Mesenchymal stem cell (in vitro differentiated cells and primary cell): ENCODE results near the gene PIK3R2. TPM values are rescaled to one million over a fixed set of nuclear protein-coding genes. Genes with fewer than 3 reads are reported as not detected.
"Not testable (repeated sequence)": the region's sequence is repeated elsewhere in the genome, so short reads cannot be mapped to it uniquely, and the experiment has no call there.

ENCODE experiments used
- DNase-seq: peaks from one replicate; pipeline ENCODE4 v3.0.0-alpha.2; 2013
- H2AFZ ChIP-seq: one replicate; pipeline ENCODE4 v1.6.1; 2013; ENCODE audit warnings: low read depth, mild to moderate bottlenecking, control low read depth, inconsistent platforms, low read length, moderate library complexity
- H2AK5ac ChIP-seq: 2 replicates; pipeline ENCODE4 v1.6.1; 2013; ENCODE audit warnings: low read length, moderate library complexity, mild to moderate bottlenecking, inconsistent platforms; ENCODE audit not compliant: severe bottlenecking
- H2BK120ac ChIP-seq: one replicate; pipeline ENCODE4 v1.6.1; 2013; ENCODE audit warnings: low read depth, mild to moderate bottlenecking, inconsistent platforms, low read length, moderate library complexity
- H2BK12ac ChIP-seq, 2 experiments: one replicate each; pipeline ENCODE4 v1.6.1; 2013; ENCODE audit warnings: inconsistent platforms in 2 of 2, low read length in 2 of 2, mild to moderate bottlenecking in 2 of 2, moderate library complexity in 2 of 2, control low read depth in 1 of 2
- H2BK15ac ChIP-seq: one replicate; pipeline ENCODE4 v1.6.1; 2013; ENCODE audit warnings: mild to moderate bottlenecking, low read depth, inconsistent platforms; ENCODE audit not compliant: poor library complexity, severe bottlenecking
- H2BK5ac ChIP-seq: 2 replicates; pipeline ENCODE4 v1.6.1; 2013; ENCODE audit warnings: low read depth, mild to moderate bottlenecking, low read length, control low read depth, inconsistent platforms; ENCODE audit not compliant: poor library complexity, severe bottlenecking
- H3K14ac ChIP-seq, 2 experiments: one replicate each; pipeline ENCODE4 v1.6.1; 2013; ENCODE audit warnings: inconsistent platforms in 2 of 2, low read length in 2 of 2, control low read depth in 1 of 2, mild to moderate bottlenecking in 1 of 2, moderate library complexity in 1 of 2
- H3K18ac ChIP-seq, 2 experiments: one replicate each; pipeline ENCODE4 v1.6.1; 2013; ENCODE audit warnings: inconsistent platforms in 2 of 2, low read length in 2 of 2, control low read depth in 1 of 2, low read depth in 1 of 2, mild to moderate bottlenecking in 1 of 2
- H3K23ac ChIP-seq, 2 experiments: one replicate each; pipeline ENCODE4 v1.6.1; 2013; ENCODE audit warnings: inconsistent platforms in 2 of 2, low read length in 2 of 2, mild to moderate bottlenecking in 2 of 2, moderate library complexity in 2 of 2, control low read depth in 1 of 2
- H3K27ac ChIP-seq: 2 replicates; pipeline ENCODE4 v1.5.1; 2013; ENCODE audit warnings: mild to moderate bottlenecking, moderate library complexity, low read length, control low read depth, inconsistent platforms; ENCODE audit not compliant: poor library complexity, severe bottlenecking
- H3K27me3 ChIP-seq, 2 experiments: 2 replicates each; pipeline versions ENCODE4 v1.6.1 to v1.7.0; 2013; ENCODE audit warnings: low read length in 2 of 2, mild to moderate bottlenecking in 2 of 2, moderate library complexity in 2 of 2, control low read depth in 1 of 2, inconsistent platforms in 1 of 2; ENCODE audit not compliant: control insufficient read depth in 1 of 2, insufficient read depth in 1 of 2
- H3K36me3 ChIP-seq, 2 experiments: 2 replicates each; pipeline versions ENCODE4 v1.6.1 to v1.7.0; 2013; ENCODE audit warnings: low read length in 2 of 2, control low read depth in 1 of 2, inconsistent platforms in 1 of 2, low read depth in 1 of 2, mild to moderate bottlenecking in 1 of 2; ENCODE audit not compliant: insufficient read depth in 2 of 2, control insufficient read depth in 1 of 2
- H3K4ac ChIP-seq, 2 experiments: one replicate each; pipeline ENCODE4 v1.6.1; 2013; ENCODE audit warnings: inconsistent platforms in 2 of 2, low read length in 2 of 2, mild to moderate bottlenecking in 2 of 2, moderate library complexity in 2 of 2, control low read depth in 1 of 2, low read depth in 1 of 2
- H3K4me1 ChIP-seq: 2 replicates; pipeline ENCODE4 v1.6.1; 2013; ENCODE audit warnings: low read depth, low read length, control low read depth; ENCODE audit not compliant: control insufficient read depth, insufficient read depth
- H3K4me2 ChIP-seq: 2 replicates; pipeline ENCODE4 v1.6.1; 2013; ENCODE audit warnings: low read length, mild to moderate bottlenecking, inconsistent platforms; ENCODE audit not compliant: poor library complexity, severe bottlenecking
- H3K4me3 ChIP-seq, 2 experiments: 2 replicates each; pipeline versions ENCODE4 v1.5.1 to v1.7.0; 2013; ENCODE audit warnings: low read length in 2 of 2, mild to moderate bottlenecking in 2 of 2, control low read depth in 1 of 2, low read depth in 1 of 2; ENCODE audit not compliant: insufficient read depth in 1 of 2
- H3K79me1 ChIP-seq: replicated peaks from 2 replicates; pipeline ENCODE4 v1.6.1; 2013; ENCODE audit warnings: mild to moderate bottlenecking, control low read depth, low read length, inconsistent platforms; ENCODE audit not compliant: poor library complexity, severe bottlenecking
- H3K9ac ChIP-seq: 2 replicates; pipeline ENCODE4 v1.7.0; 2013; ENCODE audit warnings: mild to moderate bottlenecking, low read length, moderate library complexity
- H3K9me3 ChIP-seq: 2 replicates; pipeline ENCODE4 v1.7.0; 2013; ENCODE audit warnings: mild to moderate bottlenecking, low read length; ENCODE audit not compliant: control insufficient read depth
- H4K8ac ChIP-seq: one replicate; pipeline ENCODE4 v1.6.1; 2013; ENCODE audit warnings: inconsistent platforms, mild to moderate bottlenecking, low read length, moderate library complexity
- H4K91ac ChIP-seq: one replicate; pipeline ENCODE4 v1.6.1; 2013; ENCODE audit warnings: mild to moderate bottlenecking, low read length, inconsistent platforms
- WGBS: methylation state at CpG from one replicate; pipeline ENCODE4 v1.1.7; 2013; ENCODE audit warnings: mixed read lengths; 5-methylcytosine and 5-hydroxymethylcytosine counted together
- polyA plus RNA-seq, 2 experiments: library from polyadenylated mRNA; stranded (reverse); fragments of 200-250 nt; gene quantifications; one replicate each; pipeline ENCODE4 v1.2.3, GENCODE V29; 2013

PIK3R2 gene
- 83.2 TPM for polyA plus RNA-seq (2013, experiment 1 of 2)
- polyA plus RNA-seq (2013, experiment 2 of 2), result 80.2 TPM

- Histone ChIP-seq H2BK120ac (peak within 1 kb of the TSS; percentile 80), H3K9me3 (no peaks in the 10 kb centered on the region), H4K91ac (peak within 1 kb of the TSS; percentile 70), H3K4me2 (peak within 1 kb of the TSS; percentile 88), H4K8ac (peak within 1 kb of the TSS; percentile 82), H3K9ac (peak within 1 kb of the TSS; percentile 94), H3K4me1 (peaks cover 37% of the 10 kb centered on the region), H3K18ac (peak within 1 kb of the TSS; percentile 91 to 92), H2BK5ac (peak within 1 kb of the TSS; percentile 63), H2BK12ac (peak within 1 kb of the TSS in 1 of 2 experiments; percentile 43), H2AK5ac (no peak within 1 kb of the TSS), H2BK15ac (peak within 1 kb of the TSS; percentile 49), H3K4me3 (peak within 1 kb of the TSS; percentile 87 to 89), H3K36me3 (peaks cover 9 to 44% of the 10 kb centered on the region in 2 experiments), H3K23ac (peak within 1 kb of the TSS in 1 of 2 experiments; percentile 97), H2AFZ (peak within 1 kb of the TSS; percentile 80), H3K79me1 (peaks cover 3% of the 10 kb centered on the region), H3K14ac (peak within 1 kb of the TSS in 1 of 2 experiments; percentile 98), H3K27ac (peak within 1 kb of the TSS; percentile 97), H3K4ac (peak within 1 kb of the TSS; percentile 69 to 94), H3K27me3 (no peaks in the 10 kb centered on the region)
- DNase-seq, result peak; percentile 98
- WGBS, result under 1% methylated on average over 75 of the region's 86 CpGs
These were observed at the start of gene PIK3R2 for GRCh38 chr19:18152817-18153555. Gene PIK3R2, plus strand, starts transcription at chr19:18153163. Its CDS starts 2,717 bp downstream, at chr19:18155880.

- 65% methylated on average over 5 of the region's 5 CpGs for WGBS
- Histone ChIP-seq H2AFZ (peak overlapping the region; percentile 87), H2BK12ac (peak overlapping the region in 1 of 2 experiments; percentile 75)
These were observed 48.2 kb upstream of the PIK3R2 start for GRCh38 chr19:18104793-18105131.

GRCh38 chr19:18105259-18105658 lies 47.7 kb upstream of the PIK3R2 start:
- not testable (repeated sequence) for H3K9ac ChIP-seq

More at GRCh38 chr19:18104793-18105131, 48.2 kb upstream of the PIK3R2 start:
- Histone ChIP-seq H3K9ac (peak overlapping the region; percentile 81), H3K9me3 (no peaks in the 10 kb centered on the region), H3K4me3 (peak overlapping the region; percentile 45 to 77), H4K8ac (peak overlapping the region; percentile 79), H3K4me1 (peaks cover 16% of the 10 kb centered on the region), H3K27ac (no peak overlapping the region), H3K14ac (no peak overlapping the region), H3K18ac (peak overlapping the region in 1 of 2 experiments; percentile 72), H3K23ac (no peak overlapping the region), H3K27me3 (peaks cover 14 to 16% of the 10 kb centered on the region in 2 experiments), H2AK5ac (no peak overlapping the region), H3K4me2 (peak overlapping the region; percentile 91), H2BK15ac (no peak overlapping the region), H3K4ac (peak overlapping the region in 1 of 2 experiments; percentile 20), H3K36me3 (no peaks in the 10 kb centered on the region), H3K79me1 (no peaks in the 10 kb centered on the region), H2BK120ac (no peak overlapping the region), H4K91ac (no peak overlapping the region), H2BK5ac (no peak overlapping the region)
- no peak for DNase-seq

GRCh38 chr19:18107235-18107634 lies 45.7 kb upstream of the PIK3R2 start:
- 90% methylated on average over 6 of the region's 9 CpGs for WGBS
- Histone ChIP-seq H3K9ac (no peak overlapping the region), H3K4ac (no peak overlapping the region), H4K8ac (no peak overlapping the region), H3K14ac (no peak overlapping the region), H2AFZ (no peak overlapping the region), H3K79me1 (peaks cover 3% of the 10 kb centered on the region), H3K18ac (no peak overlapping the region), H3K36me3 (peaks cover 0 to 2% of the 10 kb centered on the region in 2 experiments), H2AK5ac (no peak overlapping the region), H2BK5ac (no peak overlapping the region), H3K4me2 (no peak overlapping the region), H3K27ac (no peak overlapping the region), H3K4me1 (peaks cover 23% of the 10 kb centered on the region), H3K9me3 (no peaks in the 10 kb centered on the region), H3K27me3 (no peaks in the 10 kb centered on the region), H4K91ac (no peak overlapping the region), H2BK15ac (no peak overlapping the region), H2BK12ac (no peak overlapping the region), H2BK120ac (no peak overlapping the region), H3K4me3 (no peak overlapping the region), H3K23ac (peak overlapping the region in 1 of 2 experiments; percentile 9)
- no peak for DNase-seq

More at GRCh38 chr19:18105259-18105658, 47.7 kb upstream of the PIK3R2 start:
- not testable (repeated sequence) for H3K36me3 ChIP-seq, H2BK12ac ChIP-seq, H3K4me2 ChIP-seq, H2BK5ac ChIP-seq, H4K8ac ChIP-seq, H3K79me1 ChIP-seq, H3K9me3 ChIP-seq, H3K14ac ChIP-seq, H3K23ac ChIP-seq, H3K4ac ChIP-seq, H3K4me3 ChIP-seq, DNase-seq, H2BK120ac ChIP-seq, H2AFZ ChIP-seq, H3K27ac ChIP-seq, H2AK5ac ChIP-seq, H4K91ac ChIP-seq, H2BK15ac ChIP-seq, H3K18ac ChIP-seq
- WGBS, result 86% methylated on average over 7 of the region's 7 CpGs
- peaks cover 12 to 13% of the 10 kb centered on the region in 2 experiments for H3K27me3 ChIP-seq
- H3K4me1 ChIP-seq, result peaks cover 20% of the 10 kb centered on the region
